HG03097 (cell line): Measurements from ENCODE around the gene YIPF5.

Experiments
- ATAC-seq: cut with Tn5 transposase; IDR thresholded peaks from one replicate; pipeline ENCODE4 v1.9.1; 2021; ENCODE audit not compliant: unreplicated experiment, low FRiP score

The YIPF5 gene

DNA sequence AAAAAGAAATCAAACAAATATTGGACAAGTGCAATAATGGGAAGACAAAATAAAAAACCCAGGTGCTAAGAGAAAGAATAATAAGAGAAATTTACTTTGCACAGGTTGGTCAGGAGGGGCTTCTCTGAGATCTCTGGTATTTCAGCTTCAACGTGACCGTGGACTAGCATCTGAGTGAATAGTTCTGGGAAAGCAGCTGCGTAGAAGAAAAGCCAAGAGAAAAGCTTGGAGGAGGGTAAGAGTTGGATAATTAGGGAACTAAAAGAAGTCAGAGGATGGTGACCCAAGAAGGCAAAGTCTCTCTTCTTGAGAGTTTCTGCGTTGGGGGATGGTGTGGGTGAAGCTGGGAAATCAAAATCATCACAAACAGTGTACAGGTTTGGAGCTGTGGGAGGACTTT, 41.6 kb downstream of the YIPF5 start:
- ATAC-seq: no peak

DNA sequence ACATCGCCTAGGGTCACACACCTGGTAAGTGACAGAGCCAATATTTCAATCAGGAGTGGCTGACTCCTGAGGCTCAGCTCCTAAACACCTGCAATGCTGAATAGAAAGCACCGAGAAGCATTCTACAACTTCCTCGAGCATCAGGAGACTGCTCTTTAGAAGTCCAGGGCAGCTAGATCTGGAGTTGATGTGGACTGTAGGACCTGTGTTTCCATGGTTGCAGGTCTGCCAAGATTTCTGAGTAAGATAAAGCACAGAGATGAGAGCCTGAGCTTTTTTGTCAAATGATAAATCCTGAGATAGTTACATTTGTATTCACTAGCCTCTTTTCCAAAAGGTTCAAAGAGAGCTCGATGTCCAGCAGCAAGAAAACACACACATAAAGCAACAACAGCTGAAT, 43.8 kb downstream of the YIPF5 start:
- ATAC-seq: no peak

DNA sequence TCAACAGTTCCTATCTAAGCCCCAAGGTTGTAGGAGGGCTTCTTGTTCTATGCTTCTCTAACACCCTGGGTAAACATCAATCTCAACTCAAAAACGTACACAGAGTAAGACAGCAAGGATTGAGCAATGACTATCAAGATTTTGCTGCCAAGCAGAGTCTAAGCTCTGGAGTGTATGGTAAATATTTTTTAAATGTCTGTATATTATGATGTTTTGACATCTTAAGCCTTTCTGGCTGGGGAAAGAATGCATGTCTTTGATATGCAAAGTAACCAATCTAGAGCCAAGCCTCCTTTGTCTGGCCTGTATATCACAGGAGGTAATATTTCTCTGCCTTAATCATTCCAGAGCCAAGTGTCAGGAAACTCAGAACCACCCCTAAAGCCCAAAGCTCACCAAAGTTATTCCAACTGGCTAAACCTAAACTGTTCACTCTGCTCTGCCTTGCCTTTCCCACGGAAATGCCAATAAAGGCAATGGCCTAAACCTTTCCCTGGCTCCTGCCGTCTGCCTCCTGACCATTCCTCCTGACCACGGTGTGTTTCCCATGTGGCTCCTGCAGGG, 45.2 kb downstream of the YIPF5 start:
- ATAC-seq: no peak

DNA sequence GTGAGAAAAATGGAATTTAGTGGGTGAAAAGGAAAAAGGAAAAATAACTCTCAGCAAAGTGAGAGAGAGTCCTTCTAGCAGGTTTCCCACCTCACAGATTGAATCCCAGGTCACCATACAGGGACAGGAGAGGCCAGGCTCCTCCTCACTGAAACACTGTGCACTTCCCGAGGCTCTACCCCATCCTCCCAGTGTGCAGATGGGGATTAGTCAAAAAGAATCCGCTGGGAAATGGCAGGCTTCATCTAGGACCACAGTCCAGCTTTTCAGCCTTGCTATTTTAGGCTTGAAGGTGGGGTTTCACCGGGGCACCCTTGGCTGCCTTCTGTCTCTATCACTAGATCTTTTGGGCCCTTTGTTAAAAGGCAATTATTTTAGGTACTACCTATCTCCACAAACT, 47.8 kb downstream of the YIPF5 start:
- ATAC-seq: no peak

DNA sequence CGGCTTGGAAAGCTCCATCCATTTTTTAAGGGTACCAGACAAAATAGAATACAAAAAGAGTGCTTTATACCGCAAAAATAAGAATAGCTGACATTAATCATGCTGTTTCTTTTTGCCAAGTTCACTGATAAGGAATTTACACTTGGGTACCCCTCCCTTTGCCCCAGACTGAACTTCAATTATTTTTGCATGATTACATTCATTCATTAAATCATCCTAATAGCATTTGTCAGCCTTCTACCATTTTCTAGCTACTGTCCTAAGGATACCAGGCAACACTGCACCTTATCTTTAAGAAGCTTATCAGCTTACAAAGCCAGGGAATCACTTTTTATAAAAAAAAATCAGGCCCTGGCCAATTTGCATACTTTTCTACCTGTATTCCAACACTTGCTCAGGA, 48.4 kb downstream of the YIPF5 start:
- ATAC-seq: no peak

DNA sequence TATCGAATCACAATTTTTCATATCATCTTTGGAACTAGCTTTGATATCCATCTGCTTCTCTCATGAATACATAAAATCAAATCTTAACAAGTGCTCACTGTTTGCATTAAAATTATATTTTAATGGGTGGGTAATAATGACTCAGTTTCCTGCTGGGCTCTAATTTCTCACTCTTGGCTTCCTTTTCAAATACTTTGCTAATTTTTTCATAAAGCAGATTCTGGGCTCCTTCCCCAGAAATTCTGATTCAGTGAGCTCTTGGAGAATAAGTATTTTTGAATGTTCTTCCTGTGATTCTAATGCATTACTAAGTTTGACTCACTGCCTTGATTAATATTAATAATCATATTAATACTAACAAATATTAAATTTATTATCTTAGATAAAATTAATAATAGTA, 48.9 kb downstream of the YIPF5 start:
- ATAC-seq: no peak

DNA sequence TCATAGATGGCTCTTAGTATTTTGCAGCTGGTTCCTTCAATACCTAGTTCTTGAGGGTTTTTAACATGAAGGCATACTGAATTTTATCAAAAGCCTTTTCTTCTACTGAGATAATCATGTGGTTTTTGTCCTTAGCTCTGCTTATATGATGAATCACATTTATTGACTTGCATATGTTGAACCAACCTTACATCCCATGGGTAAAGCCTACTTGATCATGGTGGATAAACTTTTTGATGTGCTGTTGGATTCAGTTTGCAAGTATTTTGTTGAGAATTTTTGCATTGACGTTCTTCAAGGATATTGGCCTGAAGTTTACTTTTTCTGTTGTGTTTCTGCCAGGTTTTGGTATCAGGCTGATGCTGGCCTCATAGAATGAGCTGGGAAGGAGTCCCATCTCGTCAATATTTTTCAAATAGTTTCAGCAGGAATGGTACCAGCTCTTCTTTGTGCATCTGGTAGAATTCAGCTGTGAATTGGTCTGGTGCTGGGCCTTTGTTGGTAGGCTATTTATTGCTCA, 49.7 kb downstream of the YIPF5 start:
- no peak for ATAC-seq

DNA sequence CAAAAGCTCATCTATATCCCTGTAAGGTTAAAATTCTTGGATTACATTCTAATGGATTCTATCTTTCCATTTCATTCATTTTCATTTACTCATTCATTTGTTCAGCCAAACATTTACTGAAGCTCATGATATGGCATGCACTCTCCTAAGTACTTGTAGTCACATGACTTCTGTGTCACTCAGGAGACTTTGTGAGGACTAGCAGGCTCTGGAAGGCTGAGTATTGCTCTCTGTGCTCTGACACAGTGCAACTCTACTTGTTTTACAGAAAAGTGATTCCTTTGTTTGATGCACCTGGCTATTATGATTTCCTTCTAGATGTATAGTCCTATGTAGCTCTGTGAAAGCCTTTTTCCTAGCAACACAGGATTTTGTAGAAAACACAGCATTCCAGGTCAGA, 53.0 kb downstream of the YIPF5 start:
- ATAC-seq: no peak

DNA sequence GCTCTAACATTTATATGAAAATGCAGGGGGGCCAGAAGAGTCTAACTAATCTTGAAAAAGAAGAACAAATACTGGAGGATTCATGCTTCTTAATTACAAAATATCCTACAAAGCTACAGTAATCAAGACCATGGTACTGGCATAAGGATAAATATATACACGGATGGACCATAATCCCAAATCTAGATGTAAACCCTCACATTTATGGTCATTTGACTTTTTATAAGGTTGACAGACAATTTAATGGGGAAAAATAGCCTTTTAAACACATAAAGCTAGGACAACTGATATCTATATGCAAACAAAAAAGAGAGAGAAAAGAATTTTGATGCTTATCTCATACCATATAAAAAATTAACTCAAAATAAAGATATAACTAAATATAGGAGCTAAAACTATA, 55.9 kb downstream of the YIPF5 start:
- no peak for ATAC-seq
